NCI-H2107 treated with DMSO at 0.1 percent for 48 hours (cell line): ENCODE measurements around the gene GPD2.

Source experiments
- DNase-seq: peaks from one replicate; lab custom pipeline; 2025; ENCODE audit not compliant: unreplicated experiment; lab: John Stamatoyannopoulos, UW

Gene GPD2

GRCh38 chr2:156473445-156473844 lies 37.3 kb downstream of the GPD2 start:
- DNase-seq: no peak

- no peak for DNase-seq
Measured at GRCh38 chr2:156474401-156474800, 38.2 kb downstream of the GPD2 start.

GRCh38 chr2:156476021-156476849 lies 40.1 kb downstream of the GPD2 start:
- no peak for DNase-seq

- no peak for DNase-seq
Measured at GRCh38 chr2:156476850-156477206, 40.6 kb downstream of the GPD2 start.

- DNase-seq: no peak
Measured at GRCh38 chr2:156480376-156480775, 44.2 kb downstream of the GPD2 start.

- DNase-seq: no peak
Measured at GRCh38 chr2:156481312-156481711, 45.1 kb downstream of the GPD2 start.

GRCh38 chr2:156483741-156484173 lies 47.6 kb downstream of the GPD2 start:
- DNase-seq: no peak

GRCh38 chr2:156486147-156486546 lies 50.0 kb downstream of the GPD2 start:
- DNase-seq: no peak

GRCh38 chr2:156486614-156487013 lies 50.4 kb downstream of the GPD2 start:
- no peak for DNase-seq

- no peak for DNase-seq
Measured at GRCh38 chr2:156489195-156489594, 53.0 kb downstream of the GPD2 start.

- no peak for DNase-seq
Measured at GRCh38 chr2:156489750-156490465, 53.7 kb downstream of the GPD2 start.

- no peak for DNase-seq
Measured at GRCh38 chr2:156490466-156490840, 54.3 kb downstream of the GPD2 start.

- DNase-seq: no peak
Measured at GRCh38 chr2:156491176-156491575, 55.0 kb downstream of the GPD2 start.

GRCh38 chr2:156492979-156493378 lies 56.8 kb downstream of the GPD2 start:
- DNase-seq: no peak

GRCh38 chr2:156495998-156496397 lies 59.8 kb downstream of the GPD2 start:
- peak; percentile 20 for DNase-seq

GRCh38 chr2:156505696-156506095 lies 69.5 kb downstream of the GPD2 start:
- DNase-seq: no peak

- DNase-seq: no peak
Measured at GRCh38 chr2:156511122-156511521, 74.9 kb downstream of the GPD2 start.

- no peak for DNase-seq
Measured at GRCh38 chr2:156511803-156512202, 75.6 kb downstream of the GPD2 start.

- no peak for DNase-seq
Measured at GRCh38 chr2:156512451-156512850, 76.3 kb downstream of the GPD2 start.

GRCh38 chr2:156513219-156513618 lies 77.0 kb downstream of the GPD2 start:
- no peak for DNase-seq

- DNase-seq: no peak
Measured at GRCh38 chr2:156517419-156517818, 81.2 kb downstream of the GPD2 start.

- no peak for DNase-seq
Measured at GRCh38 chr2:156518138-156518537, 82.0 kb downstream of the GPD2 start.
